Measurements from ENCODE around the gene BACE2.

DNA sequence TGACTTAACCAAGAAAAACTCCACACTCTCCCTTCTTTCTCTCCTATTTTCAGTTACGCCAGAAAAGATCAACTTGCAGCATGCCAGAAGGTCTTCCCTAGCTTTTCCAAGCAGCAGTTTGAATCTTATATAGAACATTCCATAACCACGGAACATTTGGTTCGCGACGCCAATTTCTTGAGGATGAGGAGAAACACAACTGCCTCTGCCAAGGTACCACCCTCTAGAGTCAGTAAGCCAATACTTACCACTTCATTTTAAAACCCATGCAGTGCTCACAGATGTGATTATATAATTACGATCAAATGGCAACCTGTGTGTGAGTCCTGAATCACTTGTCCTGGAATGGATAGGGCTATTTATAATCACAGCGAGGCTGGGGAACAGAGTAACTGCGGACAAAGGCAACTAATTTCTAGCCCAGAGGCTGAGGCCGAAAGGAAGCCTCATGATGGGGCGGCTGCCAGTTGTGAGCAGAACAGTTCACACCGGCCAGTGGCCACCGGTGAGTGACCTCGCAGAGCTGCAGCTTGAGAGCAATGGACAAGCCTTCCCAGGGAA, 43.2 kb upstream of the BACE2 start:
- TF ChIP-seq, protein P1, sequence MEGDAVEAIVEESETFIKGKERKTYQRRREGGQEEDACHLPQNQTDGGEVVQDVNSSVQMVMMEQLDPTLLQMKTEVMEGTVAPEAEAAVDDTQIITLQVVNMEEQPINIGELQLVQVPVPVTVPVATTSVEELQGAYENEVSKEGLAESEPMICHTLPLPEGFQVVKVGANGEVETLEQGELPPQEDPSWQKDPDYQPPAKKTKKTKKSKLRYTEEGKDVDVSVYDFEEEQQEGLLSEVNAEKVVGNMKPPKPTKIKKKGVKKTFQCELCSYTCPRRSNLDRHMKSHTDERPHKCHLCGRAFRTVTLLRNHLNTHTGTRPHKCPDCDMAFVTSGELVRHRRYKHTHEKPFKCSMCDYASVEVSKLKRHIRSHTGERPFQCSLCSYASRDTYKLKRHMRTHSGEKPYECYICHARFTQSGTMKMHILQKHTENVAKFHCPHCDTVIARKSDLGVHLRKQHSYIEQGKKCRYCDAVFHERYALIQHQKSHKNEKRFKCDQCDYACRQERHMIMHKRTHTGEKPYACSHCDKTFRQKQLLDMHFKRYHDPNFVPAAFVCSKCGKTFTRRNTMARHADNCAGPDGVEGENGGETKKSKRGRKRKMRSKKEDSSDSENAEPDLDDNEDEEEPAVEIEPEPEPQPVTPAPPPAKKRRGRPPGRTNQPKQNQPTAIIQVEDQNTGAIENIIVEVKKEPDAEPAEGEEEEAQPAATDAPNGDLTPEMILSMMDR (IDR thresholded peaks at IDR 0.05; ENCODE audit: borderline replicate concordance, extremely low read depth, low read length, poor library complexity, severe bottlenecking), result no peak
- TF ChIP-seq EZH2 (IDR thresholded peaks at IDR 0.05; ENCODE audit: borderline replicate concordance, low read depth, low read length, severe bottlenecking), result no peak
